H1 (cell line): ENCODE measurements around the gene PDGFD. TPM values are rescaled to one million over a fixed set of nuclear protein-coding genes. Genes with fewer than 3 reads are reported as not detected.

ENCODE experiments used
- CTCF ChIA-PET: fragments of 300-600 bp; sonication (Branson Sonifier 250); formaldehyde crosslinking; loops from one replicate; lab custom pipeline; 2021; ENCODE audit not compliant: partially characterized antibody; lab: Charles Lee
- POLR2A ChIA-PET: fragments of 300-600 bp; sonication (Branson Sonifier 250); formaldehyde crosslinking; loops from one replicate; lab custom pipeline; 2021; ENCODE audit warnings: inconsistent platforms; ENCODE audit not compliant: partially characterized antibody; lab: Charles Lee
- DNase-seq, 2 experiments: peaks; one replicate each; pipeline versions ENCODE4 v3.0.0 to v3.0.0-alpha.2; 2010 to 2022; ENCODE audit warnings: low spot score in 2 of 2, low read depth in 1 of 2, mixed read lengths in 1 of 2
- FAIRE-seq: peaks from 2 replicates; lab custom pipeline; 2011; peaks lifted over from hg19 to GRCh38; lab: Jason Lieb, UNC
- H2AFZ ChIP-seq: 2 replicates; pipeline ENCODE4 v1.8.1; 2012; ENCODE audit warnings: low read length, inconsistent platforms
- H2AK5ac ChIP-seq: 2 replicates; pipeline ENCODE4 v1.6.1; 2013; ENCODE audit warnings: low read depth, low read length
- H2BK120ac ChIP-seq: replicated peaks from 2 replicates; pipeline ENCODE3; 2013; ENCODE audit warnings: low read depth, low read length, inconsistent platforms
- H2BK12ac ChIP-seq: 2 replicates; pipeline ENCODE4 v1.6.1; 2013; ENCODE audit warnings: low read depth, low read length
- H2BK15ac ChIP-seq: 2 replicates; pipeline ENCODE4 v1.6.1; 2013; ENCODE audit warnings: low read length
- H2BK20ac ChIP-seq: 2 replicates; pipeline ENCODE4 v1.6.1; 2013; ENCODE audit warnings: low read length
- H2BK5ac ChIP-seq: 2 replicates; pipeline ENCODE4 v1.6.1; 2013; ENCODE audit warnings: low read depth, low read length
- H3K14ac ChIP-seq: 2 replicates; pipeline ENCODE4 v1.6.1; 2013; ENCODE audit warnings: inconsistent platforms; ENCODE audit not compliant: insufficient read length
- H3K18ac ChIP-seq: 2 replicates; pipeline ENCODE4 v1.6.1; 2013; ENCODE audit warnings: low read length; ENCODE audit errors: extremely low read depth
- H3K23ac ChIP-seq: 2 replicates; pipeline ENCODE4 v1.6.1; 2013; ENCODE audit warnings: inconsistent platforms; ENCODE audit not compliant: insufficient read length
- H3K23me2 ChIP-seq: 2 replicates; pipeline ENCODE4 v1.6.1; 2013; ENCODE audit warnings: low read depth, low read length
- H3K27ac ChIP-seq: 2 replicates; pipeline ENCODE4 v1.6.1; 2011; ENCODE audit warnings: low read depth, low read length, inconsistent platforms
- H3K27me3 ChIP-seq, 4 experiments: replicated peaks in 1 of 4; 1 replicate in 1 of 4; 2 replicates in 3 of 4; pipeline versions ENCODE4 v1.6.1 to v1.8.1; 2011 to 2013; ENCODE audit warnings: low read length in 3 of 4, mild to moderate bottlenecking in 3 of 4, inconsistent platforms in 2 of 4, mixed read lengths in 2 of 4, moderate library complexity in 1 of 4; ENCODE audit not compliant: control insufficient read depth in 3 of 4, insufficient read depth in 3 of 4; ENCODE audit errors: extremely low read depth in 1 of 4
- H3K36me3 ChIP-seq, 4 experiments: 2 replicates each; pipeline versions ENCODE4 v1.6.1 to v1.8.1; 2011 to 2013; ENCODE audit warnings: mild to moderate bottlenecking in 4 of 4, low read length in 3 of 4, moderate library complexity in 2 of 4, control low read depth in 1 of 4, inconsistent platforms in 1 of 4; ENCODE audit not compliant: insufficient read depth in 4 of 4, control insufficient read depth in 2 of 4
- H3K4ac ChIP-seq: replicated peaks from 2 replicates; pipeline ENCODE3; 2013; ENCODE audit warnings: low read length, low read depth, mixed read lengths, inconsistent platforms; ENCODE audit not compliant: insufficient read length
- H3K4me1 ChIP-seq, 4 experiments: replicated peaks in 1 of 4; 1 replicate in 1 of 4; 2 replicates in 3 of 4; pipeline versions ENCODE4 v1.6.1 to v1.8.1; 2011 to 2013; ENCODE audit warnings: low read length in 3 of 4, inconsistent platforms in 2 of 4, mixed read lengths in 1 of 4; ENCODE audit not compliant: insufficient read depth in 4 of 4, control insufficient read depth in 3 of 4
- H3K4me2 ChIP-seq, 2 experiments: 2 replicates each; pipeline versions ENCODE4 v1.6.1 to v1.8.1; 2011 to 2013; ENCODE audit warnings: low read depth in 2 of 2, low read length in 2 of 2, control low read depth in 1 of 2, inconsistent platforms in 1 of 2, mild to moderate bottlenecking in 1 of 2; ENCODE audit not compliant: insufficient read depth in 1 of 2
- H3K4me3 ChIP-seq, 4 experiments: fragments of 200-600, 300-600 bp in 1 of 4; sonication (generic), shearing (Covaris generic), sonication (Bioruptor Twin) in 1 of 4; 2 replicates each; pipeline versions ENCODE4 v1.5.1 to v1.8.1; 2011 to 2016; ENCODE audit warnings: low read length in 4 of 4, low read depth in 3 of 4, control low read depth in 2 of 4, inconsistent platforms in 2 of 4, mild to moderate bottlenecking in 2 of 4, mixed read lengths in 1 of 4, moderate library complexity in 1 of 4; ENCODE audit not compliant: insufficient read depth in 2 of 4; ENCODE audit errors: extremely low read depth in 1 of 4
- H3K56ac ChIP-seq: replicated peaks from 2 replicates; pipeline ENCODE3; 2013; ENCODE audit warnings: low read depth, mild to moderate bottlenecking, mixed read lengths, low read length, inconsistent platforms; ENCODE audit not compliant: insufficient read length
- H3K79me1 ChIP-seq: 2 replicates; pipeline ENCODE4 v1.6.1; 2013; ENCODE audit warnings: low read depth, low read length, control low read depth
- H3K79me2 ChIP-seq, 2 experiments: 2 replicates each; pipeline versions ENCODE4 v1.6.1 to v1.8.1; 2012 to 2013; ENCODE audit warnings: low read length in 2 of 2, mild to moderate bottlenecking in 2 of 2, inconsistent platforms in 1 of 2; ENCODE audit not compliant: insufficient read depth in 2 of 2, control insufficient read depth in 1 of 2
- H3K9ac ChIP-seq, 4 experiments: replicated peaks in 1 of 4; 1 replicate in 1 of 4; 2 replicates in 3 of 4; pipeline versions ENCODE4 v1.6.1 to v1.8.1; 2011 to 2013; ENCODE audit warnings: low read depth in 3 of 4, low read length in 3 of 4, control low read depth in 2 of 4, mild to moderate bottlenecking in 2 of 4, moderate library complexity in 2 of 4, inconsistent platforms in 1 of 4; ENCODE audit errors: extremely low read depth in 1 of 4
- H3K9me3 ChIP-seq, 2 experiments: 2 replicates each; pipeline versions ENCODE4 v1.6.1 to v1.8.1; 2012 to 2013; ENCODE audit warnings: mild to moderate bottlenecking in 2 of 2, moderate library complexity in 2 of 2, control low read depth in 1 of 2, inconsistent platforms in 1 of 2, low read depth in 1 of 2, low read length in 1 of 2, mixed read lengths in 1 of 2; ENCODE audit not compliant: insufficient read depth in 2 of 2
- H4K20me1 ChIP-seq, 2 experiments: replicated peaks in 1 of 2; 2 replicates each; pipeline versions ENCODE3 to v1.8.1; 2011 to 2013; ENCODE audit warnings: inconsistent platforms in 2 of 2, low read length in 2 of 2, mild to moderate bottlenecking in 1 of 2; ENCODE audit not compliant: insufficient read depth in 2 of 2, control insufficient read depth in 1 of 2
- H4K5ac ChIP-seq: 2 replicates; pipeline ENCODE4 v1.6.1; 2013; ENCODE audit warnings: low read length, low read depth, mixed read lengths, inconsistent platforms; ENCODE audit not compliant: insufficient read length
- H4K8ac ChIP-seq: 2 replicates; pipeline ENCODE4 v1.8.0; 2013; ENCODE audit warnings: mild to moderate bottlenecking, moderate library complexity, low read length, inconsistent platforms; ENCODE audit not compliant: insufficient read depth; ENCODE audit errors: extremely low read depth
- H4K91ac ChIP-seq: replicated peaks from 2 replicates; pipeline ENCODE3; 2013; ENCODE audit warnings: low read length, mixed read lengths, inconsistent platforms; ENCODE audit not compliant: insufficient read length
- BACH1 ChIP-seq: IDR thresholded peaks from 2 replicates; pipeline ENCODE4 v1.6.1; 2012; ENCODE audit warnings: low read length, improper control_type of control experiment
- CHD1 ChIP-seq: IDR thresholded peaks from 2 replicates; pipeline ENCODE4 v1.6.1; 2012; ENCODE audit warnings: low read depth, low read length, improper control_type of control experiment
- HDAC2 ChIP-seq, 2 experiments: fragments of 300-600 bp in 1 of 2; sonication (generic) in 1 of 2; IDR thresholded peaks; 2 replicates each; pipeline ENCODE4 v1.6.1; 2011 to 2012; ENCODE audit warnings: low read depth in 2 of 2, low read length in 2 of 2, mild to moderate bottlenecking in 2 of 2, moderate library complexity in 2 of 2, borderline replicate concordance in 1 of 2, inconsistent platforms in 1 of 2
- KDM5A ChIP-seq: fragments of 200-600 bp; IDR thresholded peaks from 2 replicates; pipeline ENCODE4 v1.7.1; 2012; ENCODE audit warnings: mild to moderate bottlenecking, low read length, inconsistent platforms, mixed read lengths
- NANOG ChIP-seq: IDR thresholded peaks from 2 replicates; pipeline ENCODE4 v1.6.1; 2011; ENCODE audit warnings: low read length, low read depth, mild to moderate bottlenecking, inconsistent platforms; ENCODE audit not compliant: insufficient read depth, poor library complexity, severe bottlenecking
- NRF1 ChIP-seq: IDR thresholded peaks from 2 replicates; pipeline ENCODE4 v1.6.1; 2011; ENCODE audit warnings: mild to moderate bottlenecking, low read depth, low read length, improper control_type of control experiment
- POLR2A ChIP-seq, 2 experiments: IDR thresholded peaks; 1 replicate in 1 of 2; 2 replicates in 1 of 2; pipeline ENCODE4 v1.6.1; 2011; ENCODE audit warnings: low read depth in 2 of 2, low read length in 2 of 2, mild to moderate bottlenecking in 2 of 2; ENCODE audit errors: control extremely low read depth in 1 of 2
- SIRT6 ChIP-seq: IDR thresholded peaks from one replicate; pipeline ENCODE4 v1.7.1; 2012; ENCODE audit warnings: low read length, inconsistent platforms
- SIX5 ChIP-seq: IDR thresholded peaks from 2 replicates; pipeline ENCODE4 v1.6.1; 2011; ENCODE audit warnings: mild to moderate bottlenecking, low read depth, low read length
- SP4 ChIP-seq: IDR thresholded peaks from 2 replicates; pipeline ENCODE4 v1.6.1; 2012; ENCODE audit warnings: low read length, inconsistent platforms
- ZNF274 ChIP-seq: IDR thresholded peaks from 2 replicates; pipeline ENCODE4 v1.7.0; 2012; ENCODE audit warnings: low read length, borderline replicate concordance; ENCODE audit errors: extremely low read depth
- WGBS, 2 experiments: shearing (Covaris generic) in 1 of 2; methylation state at CpG; one replicate each; pipeline versions ENCODE4 v1.1.6 to v1.1.7; 2013 to 2015; ENCODE audit warnings: low lambda C conversion rate in 2 of 2, mixed read lengths in 2 of 2, inconsistent platforms in 1 of 2, low coverage in 1 of 2, missing lambda C conversion rate in 1 of 2; ENCODE audit not compliant: insufficient replicate concordance in 2 of 2, insufficient coverage in 1 of 2, insufficient read length in 1 of 2; ENCODE audit errors: extremely low coverage in 1 of 2, missing lambda C conversion rate in 1 of 2; 5-methylcytosine and 5-hydroxymethylcytosine counted together
- polyA plus RNA-seq, 7 experiments: library from polyadenylated mRNA; depleted of rRNA in 3 of 7; stranded (reverse) in 5 of 7; unstranded in 2 of 7; fragments of >200 nt in 5 of 7; fragments of 200-250 nt in 2 of 7; gene quantifications; 1 replicate in 5 of 7; 2 replicates in 1 of 7; 4 replicates in 1 of 7; pipeline versions ENCODE4 v1.2.1 to v1.2.3, GENCODE V29; 2011 to 2013; ENCODE audit warnings: missing spikeins in 2 of 7, mixed read lengths in 2 of 7
- total RNA-seq: library from RNA; stranded (reverse); fragmentation: NEBNext Ultra II Directional; extraction: Animal tissue kit (Norgen Biotek cat#: 25700); gene quantifications from 2 replicates; pipeline ENCODE4 v1.2.1, GENCODE V29; 2021

The PDGFD gene
- total and polyA plus RNA-seq, 2 of the 8 experiments (the other 6 are each of a cell fraction or from before 2014, with no cell fraction given): 1.1 to 3.9 TPM

DNA sequence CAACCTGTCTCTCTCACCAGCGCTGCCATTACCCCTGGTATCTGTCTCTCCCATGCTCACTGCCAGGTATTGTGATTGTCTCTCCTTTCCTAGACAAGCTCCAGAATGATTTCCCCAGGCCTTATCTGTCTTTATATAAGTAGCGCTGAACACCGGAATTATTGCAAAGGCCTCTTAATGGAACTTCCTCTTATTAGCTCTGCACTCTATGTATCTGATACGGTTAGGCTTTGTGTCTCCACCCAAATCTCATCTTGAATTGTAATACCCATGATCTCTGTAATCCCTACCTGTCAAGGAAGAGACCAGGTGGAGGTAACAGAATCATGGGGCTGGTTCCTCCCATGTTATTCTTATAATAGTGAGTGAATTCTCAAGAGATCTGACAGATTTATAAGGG is 88.2 kb downstream of the PDGFD start:
- Histone ChIP-seq H2BK20ac (no peak overlapping the region), H3K27ac (no peak overlapping the region), H3K56ac (no peak overlapping the region), H3K36me3 (no peaks in the 10 kb centered on the region), H3K4me2 (no peak overlapping the region), H3K4me3 (no peak overlapping the region), H2BK5ac (no peak overlapping the region), H3K4ac (no peak overlapping the region), H2AK5ac (no peak overlapping the region), H3K23me2 (no peaks in the 10 kb centered on the region), H4K5ac (no peak overlapping the region), H4K91ac (no peak overlapping the region), H4K8ac (no peak overlapping the region), H3K79me1 (no peaks in the 10 kb centered on the region), H3K14ac (no peak overlapping the region), H3K4me1 (peaks cover 0 to 3% (median 0%) of the 10 kb centered on the region in 4 experiments; a peak in 2 of 7 replicates), H3K27me3 (no peaks in the 10 kb centered on the region), H4K20me1 (no peaks in the 10 kb centered on the region), H2AFZ (no peak overlapping the region), H2BK120ac (no peak overlapping the region), H3K23ac (no peak overlapping the region), H3K9me3 (no peaks in the 10 kb centered on the region), H2BK12ac (no peak overlapping the region), H3K18ac (no peak overlapping the region), H3K79me2 (no peaks in the 10 kb centered on the region), H2BK15ac (no peak overlapping the region), H3K9ac (no peak overlapping the region)
- DNase-seq: no peak
- ChIA-PET CTCF (no interaction called here), POLR2A (no interaction called here)
- no peak for FAIRE-seq
- TF ChIP-seq SIRT6 (no peak), SP4 (no peak), CHD1 (no peak), BACH1 (no peak), NANOG (no peak), HDAC2 (IDR thresholded peaks at IDR 0.05; ENCODE audit: borderline replicate concordance in 1 of 2, low read depth in 2 of 2, low read length in 2 of 2) (no peak), SIX5 (no peak), KDM5A (no peak), ZNF274 (no peak), NRF1 (no peak), POLR2A (IDR thresholded peaks at IDR 0.05; ENCODE audit: control extremely low read depth in 1 of 2, low read depth in 2 of 2, low read length in 2 of 2) (no peak)
- WGBS, 2 experiments: 88% methylated on average over 4 of the region's 4 CpGs; no CpG with 5 or more reads in 1 of the 2 experiments
